Measurements from ENCODE around the gene UPF3B. TPM values are rescaled to one million over a fixed set of nuclear protein-coding genes. Genes with fewer than 3 reads are reported as not detected.

Gene UPF3B
- total RNA-seq, 1 experiment from 2014 or later = 4.7 TPM

DNA sequence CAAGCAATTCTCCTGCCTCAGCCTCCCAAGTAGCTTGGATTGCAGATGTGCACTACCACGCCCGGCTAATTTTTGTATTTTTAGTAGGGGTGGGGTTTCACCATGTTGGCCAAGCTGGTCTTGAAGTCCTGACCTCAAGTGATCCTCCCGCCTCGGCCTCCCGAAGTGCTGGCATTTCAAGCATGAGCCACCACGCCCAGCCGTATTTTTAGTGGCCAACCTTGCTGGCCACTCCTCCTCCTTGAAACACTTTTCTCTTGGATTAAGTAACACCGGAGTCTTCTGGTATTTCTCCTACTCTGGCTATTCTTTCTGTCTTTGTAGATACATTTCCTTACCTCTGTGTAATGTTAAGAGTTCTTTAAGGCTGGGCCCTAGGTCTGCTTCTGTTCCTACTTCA, 50.2 kb downstream of the UPF3B start:
- ChIA-PET CTCF (no interaction called here), POLR2A (ENCODE audit: unreplicated experiment) (no interaction called here)
- H3K36me3 ChIP-seq (ENCODE audit: low read depth, low read length) = no peaks in the 10 kb centered on the region
- no peak overlapping the region for H3K9ac ChIP-seq (ENCODE audit: low read length)
- H3K27ac ChIP-seq (ENCODE audit: low read length) = no peak overlapping the region
- BruUV-seq (replicated peaks) = no TSS peak
- no peak for TF ChIP-seq EZH2 (IDR thresholded peaks at IDR 0.05; ENCODE audit: low read length, unreplicated experiment)
- TF ChIP-seq EZH2phosphoT487 (IDR thresholded peaks at IDR 0.05; ENCODE audit: borderline replicate concordance, low read length) = no peak
- TF ChIP-seq, protein P1, sequence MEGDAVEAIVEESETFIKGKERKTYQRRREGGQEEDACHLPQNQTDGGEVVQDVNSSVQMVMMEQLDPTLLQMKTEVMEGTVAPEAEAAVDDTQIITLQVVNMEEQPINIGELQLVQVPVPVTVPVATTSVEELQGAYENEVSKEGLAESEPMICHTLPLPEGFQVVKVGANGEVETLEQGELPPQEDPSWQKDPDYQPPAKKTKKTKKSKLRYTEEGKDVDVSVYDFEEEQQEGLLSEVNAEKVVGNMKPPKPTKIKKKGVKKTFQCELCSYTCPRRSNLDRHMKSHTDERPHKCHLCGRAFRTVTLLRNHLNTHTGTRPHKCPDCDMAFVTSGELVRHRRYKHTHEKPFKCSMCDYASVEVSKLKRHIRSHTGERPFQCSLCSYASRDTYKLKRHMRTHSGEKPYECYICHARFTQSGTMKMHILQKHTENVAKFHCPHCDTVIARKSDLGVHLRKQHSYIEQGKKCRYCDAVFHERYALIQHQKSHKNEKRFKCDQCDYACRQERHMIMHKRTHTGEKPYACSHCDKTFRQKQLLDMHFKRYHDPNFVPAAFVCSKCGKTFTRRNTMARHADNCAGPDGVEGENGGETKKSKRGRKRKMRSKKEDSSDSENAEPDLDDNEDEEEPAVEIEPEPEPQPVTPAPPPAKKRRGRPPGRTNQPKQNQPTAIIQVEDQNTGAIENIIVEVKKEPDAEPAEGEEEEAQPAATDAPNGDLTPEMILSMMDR (conservative IDR thresholded peaks at IDR 0.05; ENCODE audit: low read depth, low read length) = no peak
- H3K79me2 ChIP-seq (ENCODE audit: low read length) = no peaks in the 10 kb centered on the region
- no peaks in the 10 kb centered on the region for H3F3A ChIP-seq (ENCODE audit: low read length, unreplicated experiment)
- intact Hi-C loops (cut with micrococcal nuclease) = no loop called here
- no peak for ATAC-seq
- no peaks in the 10 kb centered on the region for H3K27me3 ChIP-seq (ENCODE audit: low read length)
- DNase-seq = no peak
- H3K9me2 ChIP-seq (replicated peaks; ENCODE audit: low read length) = no peaks in the 10 kb centered on the region
- no peaks in the 10 kb centered on the region for H3K9me3 ChIP-seq (ENCODE audit: low read length)
- H3K4me2 ChIP-seq (ENCODE audit: low read length) = no peak overlapping the region
- H4K20me1 ChIP-seq (ENCODE audit: low read length) = no peaks in the 10 kb centered on the region
- no peaks in the 10 kb centered on the region for H3K4me1 ChIP-seq (ENCODE audit: insufficient read depth, low read length)
- H3K4me3 ChIP-seq (ENCODE audit: low read length) = no peak overlapping the region
- H2AFZ ChIP-seq (ENCODE audit: low read length) = no peak overlapping the region

DNA sequence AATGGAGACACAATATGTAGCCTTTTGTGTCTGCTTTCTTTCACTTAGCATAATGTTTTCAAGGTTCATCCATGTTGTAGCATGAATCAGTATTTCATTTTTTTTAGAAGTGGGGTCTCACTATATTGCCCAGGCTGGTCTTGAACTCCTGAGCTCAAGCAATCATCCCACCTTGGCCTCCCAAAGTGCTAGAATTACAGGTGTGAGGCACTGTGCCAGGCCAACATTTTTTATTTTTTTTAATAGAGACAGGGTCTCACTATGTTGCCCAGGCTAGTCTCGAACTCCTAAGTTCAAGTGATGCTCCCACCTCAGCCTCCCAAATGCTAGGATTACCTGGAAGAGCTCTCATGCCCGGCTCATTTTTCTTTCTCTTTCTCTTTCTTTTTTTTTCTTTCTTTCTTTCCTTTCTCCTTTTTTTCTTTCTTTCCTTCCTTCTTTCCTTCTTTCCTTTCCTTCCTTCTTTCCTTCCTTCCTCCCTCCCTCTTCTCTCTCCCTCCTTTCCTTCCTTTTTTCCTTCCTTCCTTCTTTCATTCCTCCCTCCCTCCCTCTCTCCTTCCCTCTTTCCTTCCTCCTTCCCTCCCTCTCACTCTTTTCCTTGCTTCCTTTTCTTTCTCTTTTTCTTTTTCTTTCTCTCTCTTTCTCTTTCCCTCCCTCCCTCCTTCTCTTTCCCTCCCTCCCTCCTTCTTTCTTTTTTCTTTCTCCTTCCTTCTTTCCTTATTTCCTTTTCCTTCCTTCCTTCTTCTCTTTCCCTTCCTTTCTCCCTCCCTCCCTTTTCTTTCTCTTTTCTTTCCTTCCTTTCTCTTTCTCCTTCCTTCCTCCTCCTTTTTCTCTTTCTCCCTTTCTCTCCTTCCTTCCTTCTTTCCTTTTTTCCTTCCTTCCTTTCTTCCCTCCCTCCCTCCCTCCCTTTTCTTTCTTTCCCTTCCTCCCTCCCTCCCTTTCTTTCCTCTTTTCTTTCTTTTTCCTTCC, 51.2 kb downstream of the UPF3B start:
- Histone ChIP-seq H3K27ac (ENCODE audit: low read length) (no peak overlapping the region), H3K4me3 (ENCODE audit: low read length) (no peak overlapping the region), H3K4me2 (ENCODE audit: low read length) (no peak overlapping the region), H4K20me1 (ENCODE audit: low read length) (no peaks in the 10 kb centered on the region), H3K27me3 (ENCODE audit: low read length) (no peaks in the 10 kb centered on the region), H3K36me3 (ENCODE audit: low read depth, low read length) (no peaks in the 10 kb centered on the region), H3K79me2 (ENCODE audit: low read length) (no peaks in the 10 kb centered on the region), H3K9me3 (ENCODE audit: low read length) (no peaks in the 10 kb centered on the region), H3K9ac (ENCODE audit: low read length) (no peak overlapping the region), H3K9me2 (replicated peaks; ENCODE audit: low read length) (no peaks in the 10 kb centered on the region), H2AFZ (ENCODE audit: low read length) (no peak overlapping the region), H3F3A (ENCODE audit: low read length, unreplicated experiment) (no peaks in the 10 kb centered on the region), H3K4me1 (ENCODE audit: insufficient read depth, low read length) (no peaks in the 10 kb centered on the region)
- intact Hi-C loops (cut with micrococcal nuclease) = no loop called here
- no peak for TF ChIP-seq EZH2phosphoT487 (IDR thresholded peaks at IDR 0.05; ENCODE audit: borderline replicate concordance, low read length)
- TF ChIP-seq, protein P1 (conservative IDR thresholded peaks at IDR 0.05; ENCODE audit: low read depth, low read length) = no peak
- TF ChIP-seq EZH2 (IDR thresholded peaks at IDR 0.05; ENCODE audit: low read length, unreplicated experiment) = no peak
- BruUV-seq (replicated peaks) = no TSS peak
- ATAC-seq (no peak), DNase-seq (no peak)
- ChIA-PET POLR2A (ENCODE audit: unreplicated experiment) (interaction anchor here (0.8 kb wide), 1 partner anchor 9 kb away, joined by 3 read pairs; no protein-coding TSS in a partner anchor), CTCF (no interaction called here)

Data from PC-3 (cell line).